ENCODE results near the gene TIMM50.

The TIMM50 gene

DNA sequence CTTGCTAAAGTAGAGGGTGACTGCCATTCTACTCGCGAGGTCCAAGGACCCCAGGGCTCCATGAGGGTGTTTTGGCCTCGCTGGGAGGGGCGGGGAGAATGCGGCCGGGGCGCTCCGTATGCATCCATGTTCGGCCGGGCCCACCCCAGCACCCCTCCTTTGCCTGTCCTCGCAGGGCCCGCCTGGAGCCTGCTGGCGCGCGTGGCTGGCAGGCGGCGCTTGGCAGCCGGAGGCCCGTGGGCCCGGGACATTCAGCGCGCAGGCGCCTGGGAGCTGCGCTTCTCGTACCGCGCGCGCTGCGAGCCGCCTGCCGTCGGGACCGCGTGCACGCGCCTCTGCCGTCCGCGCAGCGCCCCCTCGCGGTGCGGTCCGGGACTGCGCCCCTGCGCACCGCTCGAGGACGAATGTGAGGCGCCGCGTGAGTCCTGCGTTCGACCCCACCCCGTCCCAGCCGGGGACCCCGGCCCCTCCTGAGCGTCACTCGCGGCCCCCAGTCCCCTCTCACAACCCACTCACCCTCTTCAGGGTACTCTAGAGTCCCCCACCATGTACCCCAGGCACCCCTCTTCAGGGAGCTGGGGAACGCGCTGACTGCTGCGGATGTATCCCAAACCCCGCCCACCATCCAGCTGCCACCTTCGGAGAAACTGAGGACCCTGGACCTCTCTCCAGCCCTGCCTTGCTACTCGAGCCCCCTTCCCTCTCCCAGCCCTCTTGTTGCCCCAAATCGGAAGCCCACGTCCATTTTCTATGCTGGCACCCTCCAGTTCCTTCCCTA, 22.2 kb downstream of the TIMM50 start:
- DNase-seq, result peak; percentile 74 to 88

DNA sequence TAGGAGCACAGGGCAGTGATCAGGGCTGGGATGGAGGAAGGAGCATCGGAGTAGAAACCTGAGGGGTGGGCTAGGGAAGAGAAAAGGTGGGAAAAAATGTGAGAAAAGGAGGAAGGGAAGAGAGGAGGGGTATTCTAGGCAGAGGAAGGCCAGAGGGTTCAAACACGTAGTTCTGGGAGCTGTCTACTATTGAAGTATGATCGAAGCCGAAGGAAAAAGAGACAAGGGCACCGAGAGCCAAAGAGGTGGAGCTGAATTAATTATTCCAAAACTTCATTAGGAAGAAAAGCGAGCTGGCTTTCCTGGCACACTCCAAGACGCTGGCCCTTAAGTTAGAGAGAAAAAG, 25.9 kb downstream of the TIMM50 start:
- DNase-seq, result no peak

- DNase-seq, result peak; percentile 53 to 54
Measured at GRCh38 chr19:39506944-39507714, 26.5 kb downstream of the TIMM50 start.

DNA sequence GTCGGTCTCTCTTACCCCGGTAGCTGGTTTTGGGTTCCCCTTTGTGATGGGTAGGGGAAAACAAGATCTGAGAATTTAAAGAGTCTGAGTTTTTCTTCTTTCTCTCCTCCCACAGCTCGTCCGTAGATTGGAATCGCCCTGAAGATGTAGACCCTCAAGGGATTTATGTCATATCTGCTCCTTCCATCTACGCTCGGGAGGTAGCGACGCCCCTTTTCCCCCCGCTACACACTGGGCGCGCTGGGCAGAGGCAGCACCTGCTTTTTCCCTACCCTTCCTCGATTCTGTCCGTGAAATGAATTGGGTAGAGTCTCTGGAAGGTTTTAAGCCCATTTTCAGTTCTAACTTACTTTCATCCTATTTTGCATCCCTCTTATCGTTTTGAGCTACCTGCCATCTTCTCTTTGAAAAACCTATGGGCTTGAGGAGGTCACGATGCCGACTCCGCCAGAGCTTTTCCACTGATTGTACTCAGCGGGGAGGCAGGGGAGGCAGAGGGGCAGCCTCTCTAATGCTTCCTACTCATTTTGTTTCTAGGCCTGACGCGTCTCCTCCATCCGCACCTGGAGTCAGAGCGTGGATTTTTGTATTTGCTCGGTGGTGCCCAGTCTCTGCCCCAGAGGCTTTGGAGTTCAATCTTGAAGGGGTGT, 27.2 kb downstream of the TIMM50 start:
- no peak for DNase-seq

- no peak for DNase-seq
Measured at GRCh38 chr19:39508629-39509028, 28.0 kb downstream of the TIMM50 start.

DNA sequence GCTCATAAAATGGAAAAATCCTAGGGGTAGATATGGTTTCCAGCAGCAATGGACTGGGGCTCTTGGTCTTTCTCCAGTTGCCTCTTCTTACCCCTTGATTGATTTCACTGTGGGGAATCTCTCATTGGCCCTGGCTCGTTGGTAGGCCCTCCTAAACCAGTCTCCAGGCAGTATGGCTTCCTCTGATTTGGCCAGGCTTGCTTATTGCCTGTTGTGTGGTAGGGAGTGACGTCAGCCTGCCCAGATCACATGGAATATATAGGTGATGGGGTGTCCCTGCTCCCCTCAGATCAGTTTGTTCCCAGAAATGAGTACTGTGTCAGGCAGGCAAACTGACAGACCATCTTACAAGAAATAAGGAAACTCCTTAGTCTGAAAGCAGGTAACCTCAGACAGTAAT, 28.6 kb downstream of the TIMM50 start:
- DNase-seq, result no peak

DNA sequence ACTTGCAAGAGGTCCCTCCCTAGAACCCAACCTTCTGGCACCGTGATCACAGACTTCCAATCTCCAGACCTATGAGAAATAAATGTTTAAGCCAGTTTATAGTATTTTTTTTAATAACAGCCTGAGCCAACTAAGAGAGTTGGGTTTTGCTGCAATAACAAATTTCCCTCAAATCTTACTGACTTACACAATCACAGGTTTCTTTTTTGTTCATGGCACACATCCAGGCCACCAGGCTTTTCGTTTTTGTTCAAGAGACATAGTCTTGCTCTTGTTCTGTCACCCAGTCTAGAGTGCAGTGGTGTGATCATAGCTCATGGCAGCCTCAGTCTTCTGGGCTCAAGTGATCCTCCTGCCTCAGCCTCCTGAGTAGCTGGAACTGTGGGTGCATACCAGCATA, 32.4 kb downstream of the TIMM50 start:
- DNase-seq, result no peak

- DNase-seq, result no peak
Measured at GRCh38 chr19:39514840-39515550, 34.4 kb downstream of the TIMM50 start, which contains the start of gene SELENOV. SELENOV (plus strand) TSS chr19:39515139; CDS start chr19:39515213, 74 bp downstream.

DNA sequence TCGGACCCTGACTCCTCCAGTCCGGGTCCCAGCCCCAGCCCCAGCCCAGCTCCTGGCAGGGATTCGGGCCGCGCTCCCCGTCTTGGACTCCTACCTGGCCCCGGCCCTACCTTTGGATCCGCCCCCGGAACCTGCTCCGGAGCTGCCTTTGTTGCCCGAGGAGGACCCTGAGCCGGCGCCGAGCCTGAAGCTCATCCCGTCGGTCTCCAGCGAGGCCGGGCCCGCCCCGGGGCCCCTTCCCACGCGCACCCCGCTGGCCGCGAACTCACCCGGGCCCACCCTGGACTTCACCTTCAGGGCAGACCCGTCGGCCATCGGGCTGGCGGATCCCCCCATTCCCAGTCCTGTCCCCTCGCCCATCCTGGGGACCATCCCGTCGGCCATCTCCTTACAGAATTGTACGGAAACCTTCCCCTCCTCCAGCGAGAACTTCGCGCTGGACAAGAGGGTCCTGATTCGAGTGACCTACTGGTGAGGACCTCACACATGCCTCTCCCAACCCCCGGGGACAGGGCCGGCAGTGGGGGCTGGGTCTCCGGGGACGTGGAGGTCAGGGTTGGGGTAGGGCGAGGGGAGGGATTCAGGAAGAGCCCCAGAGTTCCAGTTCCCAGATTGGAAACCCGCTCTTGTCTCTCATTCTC, 35.0 kb downstream of the TIMM50 start:
- DNase-seq, result no peak

- DNase-seq, result no peak
Measured at GRCh38 chr19:39516270-39516669, 35.6 kb downstream of the TIMM50 start.

DNA sequence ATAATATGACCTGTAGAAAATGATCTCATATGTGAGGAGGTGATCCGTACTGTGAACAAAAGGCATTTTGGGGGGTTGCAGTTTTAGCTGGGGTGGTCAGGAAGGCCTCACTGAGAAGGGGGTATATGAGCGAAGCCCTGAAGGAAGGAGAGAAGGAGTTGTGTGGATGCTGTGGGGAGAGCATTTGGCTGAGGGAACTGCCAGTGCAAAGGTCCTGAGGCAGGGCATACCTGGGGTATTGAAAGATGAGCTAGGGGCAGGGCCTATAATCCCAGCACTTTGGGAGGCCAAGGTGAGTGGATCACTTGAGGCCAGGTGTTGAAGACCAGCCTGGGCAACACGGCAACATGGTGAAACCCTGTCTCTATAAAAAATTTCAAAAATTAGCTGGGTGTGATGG, 36.8 kb downstream of the TIMM50 start:
- DNase-seq, result no peak

DNA sequence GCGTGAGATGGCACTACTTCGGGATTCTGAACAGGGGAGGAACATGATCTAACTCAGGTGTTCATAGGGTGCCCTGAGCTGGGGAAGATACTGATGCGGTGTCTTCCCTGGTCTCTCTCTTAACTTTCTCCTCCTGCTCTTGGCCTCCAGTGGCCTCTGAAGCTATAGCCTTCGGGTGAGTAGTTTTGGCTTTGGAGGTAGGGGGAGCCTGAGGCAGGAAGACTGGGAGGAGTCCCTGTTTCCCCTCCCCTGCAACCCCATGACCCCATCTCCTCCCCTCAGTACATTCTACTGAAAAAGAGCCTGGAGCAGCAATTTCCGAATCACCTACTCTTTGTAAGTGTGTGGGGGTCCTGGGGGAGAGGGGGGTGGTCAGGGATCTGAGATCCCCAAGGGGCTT, 37.8 kb downstream of the TIMM50 start:
- no peak for DNase-seq

- DNase-seq, result no peak
Measured at GRCh38 chr19:39518975-39519374, 38.3 kb downstream of the TIMM50 start.

GRCh38 chr19:39520541-39521484, 40.2 kb downstream of the TIMM50 start:
- DNase-seq, result no peak

DNA sequence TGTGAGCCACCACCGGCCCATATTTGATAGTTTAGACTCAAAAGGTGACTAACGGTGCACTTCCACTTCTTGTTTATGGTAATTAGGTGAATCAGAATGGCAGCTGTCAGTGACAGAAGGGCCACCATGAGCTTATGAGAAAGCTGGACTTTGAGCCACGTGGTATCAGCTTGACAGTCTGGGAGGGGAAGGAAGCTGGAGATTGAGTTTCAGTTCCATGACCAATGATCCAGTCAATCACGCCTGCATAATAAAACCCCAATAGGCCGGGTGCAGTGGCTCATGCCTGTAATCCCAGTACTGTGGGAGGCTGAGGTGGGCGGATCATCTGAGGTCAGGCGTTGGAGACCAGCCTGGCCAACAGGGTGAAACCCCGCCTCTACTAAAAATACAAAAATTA, 43.9 kb downstream of the TIMM50 start:
- no peak for DNase-seq

DNA sequence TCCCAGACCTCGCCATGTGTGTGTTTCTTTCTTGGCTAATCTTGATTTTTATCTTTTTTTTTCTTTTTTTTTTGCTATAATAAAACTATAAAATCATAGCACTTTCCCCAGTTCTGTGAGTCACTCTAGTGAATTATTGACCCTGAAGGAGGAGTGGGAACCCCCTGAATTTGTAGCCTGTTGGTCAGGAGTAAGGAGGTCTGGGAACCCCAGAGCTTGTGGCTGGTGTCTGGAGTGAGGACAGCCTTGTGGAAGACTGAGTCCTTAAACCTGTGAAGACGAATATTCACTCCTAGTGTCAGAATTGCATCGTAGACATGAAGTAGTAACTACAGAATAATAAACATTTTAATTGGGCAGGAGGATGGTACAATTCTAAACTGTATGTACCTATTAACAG, 44.6 kb downstream of the TIMM50 start:
- no peak for DNase-seq

DNA sequence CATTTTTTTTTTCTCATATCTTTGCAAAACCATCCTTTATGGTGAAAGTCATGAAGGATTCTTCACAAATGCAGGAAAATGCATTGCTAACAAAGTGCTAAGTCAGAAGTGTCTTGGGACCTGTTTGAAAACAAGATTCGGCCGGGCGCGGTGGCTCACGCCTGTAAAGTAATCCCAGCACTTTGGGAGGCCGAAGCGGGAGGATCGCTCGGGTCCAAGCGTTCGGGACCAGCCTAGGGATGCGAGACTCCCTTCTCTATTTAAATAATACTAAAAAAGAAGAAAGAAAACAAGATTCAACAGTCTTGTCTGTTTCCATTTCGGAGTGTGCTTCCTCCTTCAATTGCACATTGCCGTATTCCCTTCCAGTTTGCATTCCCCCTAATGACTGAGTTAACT, 51.2 kb downstream of the TIMM50 start:
- no peak for DNase-seq

DNA sequence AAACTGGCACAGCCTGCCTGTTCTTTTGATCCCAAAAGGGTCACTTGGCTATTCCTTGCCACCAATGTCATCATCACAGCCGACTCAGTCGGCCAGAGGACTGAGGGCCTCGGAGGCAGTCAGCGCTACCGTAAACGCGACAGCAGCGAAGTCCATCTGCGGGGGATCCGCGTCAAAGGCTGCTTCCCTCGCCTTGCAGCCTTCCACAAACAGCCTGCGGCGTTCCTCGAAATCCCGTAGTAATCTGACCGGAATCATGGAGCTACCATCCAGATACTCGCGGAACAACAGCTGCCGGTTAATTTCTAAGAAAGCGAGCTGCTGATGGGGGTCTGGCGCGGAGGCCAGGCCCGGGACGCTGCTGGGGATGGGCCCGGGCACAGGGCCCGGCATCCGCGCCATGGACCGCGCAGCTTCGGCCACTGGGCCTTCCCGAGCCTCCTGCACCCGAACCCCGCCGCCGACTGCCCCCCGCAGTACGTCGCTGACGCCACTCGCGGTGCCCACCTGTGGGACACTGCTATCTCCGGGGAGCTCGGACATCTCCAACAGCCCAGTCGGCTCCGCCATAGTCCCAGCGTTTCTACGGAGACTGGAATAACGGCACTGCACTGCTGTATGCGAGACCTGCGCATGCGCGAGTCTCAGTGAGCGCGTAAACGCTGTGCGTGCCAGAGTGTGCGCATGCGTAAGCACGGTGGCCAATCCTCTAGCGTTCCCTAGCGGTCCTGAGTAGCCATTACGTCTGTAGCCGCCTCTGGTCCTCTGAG, 51.8 kb downstream of the TIMM50 start, which contains the start of gene EID2B:
Gene EID2B, minus strand, starts transcription at position 620 of the 770 bp plus-strand sequence. Its CDS starts 50 bp downstream, at position 570.
- DNase-seq, result peak; percentile 93 to 95

DNA sequence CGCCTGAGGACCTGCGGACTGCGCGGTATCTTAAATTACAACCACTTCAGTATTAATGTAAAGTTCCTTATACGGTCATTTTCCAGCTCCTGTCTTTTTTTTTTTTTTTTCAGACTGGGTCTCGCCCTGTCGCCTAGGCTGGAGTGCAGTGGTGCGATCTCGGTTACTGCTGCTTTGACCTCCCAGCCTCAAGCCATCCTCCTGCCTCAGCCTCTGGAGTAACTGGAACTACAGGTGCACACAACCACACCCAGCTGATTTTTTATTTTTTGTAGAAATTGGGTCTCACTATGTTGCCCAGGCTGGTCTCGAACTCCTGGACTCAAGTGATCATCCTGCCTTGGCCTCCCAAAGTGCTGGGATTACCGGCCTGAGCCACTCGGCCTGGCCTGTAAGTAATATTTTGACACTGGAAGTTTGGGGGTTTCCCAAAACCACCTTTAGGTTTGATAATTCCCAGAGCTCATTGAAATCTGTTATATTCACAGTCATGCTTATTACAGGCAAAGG, 52.4 kb downstream of the TIMM50 start:
- no peak for DNase-seq

DNA sequence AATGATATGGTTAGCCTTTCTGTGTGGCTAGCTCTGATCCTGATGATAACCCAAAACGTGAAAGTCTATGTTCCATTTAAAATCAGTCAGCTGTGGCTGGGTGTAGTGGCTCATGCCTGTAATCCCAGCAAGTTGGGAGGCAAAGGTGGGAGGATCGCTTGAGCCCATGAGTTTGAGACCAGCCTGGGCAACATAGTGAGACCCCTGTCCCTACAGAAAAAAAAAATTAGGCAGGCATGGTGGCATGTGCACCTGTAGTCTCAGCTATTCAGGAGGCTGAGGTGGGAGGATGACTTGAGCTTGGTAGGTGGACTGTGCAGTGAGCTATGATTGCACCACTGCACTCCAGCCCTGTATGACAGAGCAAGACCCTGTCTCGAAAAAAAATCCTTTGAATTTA, 53.2 kb downstream of the TIMM50 start:
- no peak for DNase-seq
